Tongue (tissue), 2 donors: ENCODE measurements around the gene EXOC3. TPM values are rescaled to one million over a fixed set of nuclear protein-coding genes. Genes with fewer than 3 reads are reported as not detected.

Experiments
- DNase-seq: peaks from one replicate; pipeline ENCODE4 v3.0.0-alpha.2; 2015
- total RNA-seq: library from RNA; depleted of rRNA; stranded (reverse); fragments of >200 nt; gene quantifications from one replicate; pipeline ENCODE4 v1.2.3, GENCODE V29; 2014

Gene EXOC3
- total RNA-seq, 1 donor from 2014 or later = 48.7 TPM

DNA sequence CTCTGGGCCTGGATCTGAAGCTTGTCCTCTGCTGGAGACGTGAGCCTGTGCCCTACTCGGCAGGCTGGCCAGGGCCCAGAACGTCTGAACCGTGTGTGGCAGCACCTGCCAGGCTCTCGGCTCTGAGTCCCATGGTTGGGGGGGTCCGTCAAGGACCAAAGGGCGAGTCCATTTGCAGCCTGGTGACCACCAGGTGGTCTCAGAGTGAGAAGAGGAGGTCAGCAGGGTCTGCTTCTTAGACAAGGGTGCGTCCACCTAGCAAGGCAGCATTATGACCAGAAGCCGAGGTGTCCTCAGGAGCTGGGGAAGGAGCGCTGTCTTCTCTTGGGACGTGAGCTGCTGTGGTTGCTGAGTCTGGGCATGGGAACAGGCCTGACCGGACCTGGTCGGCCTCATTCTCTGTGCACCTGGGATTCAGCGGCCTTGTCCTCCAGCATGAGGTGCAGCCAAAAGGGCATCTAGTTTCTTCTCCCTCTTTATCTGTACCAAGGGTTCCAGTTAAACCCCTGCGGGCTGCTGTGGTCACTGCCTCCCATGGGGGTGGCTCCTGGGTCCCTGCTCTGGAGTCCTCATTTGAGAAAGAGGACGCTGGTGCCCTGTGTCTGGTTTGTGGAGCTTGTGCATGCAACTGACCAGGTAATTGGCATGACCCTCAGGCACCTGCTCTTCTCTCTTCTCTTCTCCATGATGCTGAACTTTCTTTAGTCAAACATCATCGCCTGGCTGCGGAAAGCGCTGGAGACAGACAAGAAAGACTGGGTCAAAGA lies 14.4 kb downstream of the EXOC3 start:
- no peak for DNase-seq

DNA sequence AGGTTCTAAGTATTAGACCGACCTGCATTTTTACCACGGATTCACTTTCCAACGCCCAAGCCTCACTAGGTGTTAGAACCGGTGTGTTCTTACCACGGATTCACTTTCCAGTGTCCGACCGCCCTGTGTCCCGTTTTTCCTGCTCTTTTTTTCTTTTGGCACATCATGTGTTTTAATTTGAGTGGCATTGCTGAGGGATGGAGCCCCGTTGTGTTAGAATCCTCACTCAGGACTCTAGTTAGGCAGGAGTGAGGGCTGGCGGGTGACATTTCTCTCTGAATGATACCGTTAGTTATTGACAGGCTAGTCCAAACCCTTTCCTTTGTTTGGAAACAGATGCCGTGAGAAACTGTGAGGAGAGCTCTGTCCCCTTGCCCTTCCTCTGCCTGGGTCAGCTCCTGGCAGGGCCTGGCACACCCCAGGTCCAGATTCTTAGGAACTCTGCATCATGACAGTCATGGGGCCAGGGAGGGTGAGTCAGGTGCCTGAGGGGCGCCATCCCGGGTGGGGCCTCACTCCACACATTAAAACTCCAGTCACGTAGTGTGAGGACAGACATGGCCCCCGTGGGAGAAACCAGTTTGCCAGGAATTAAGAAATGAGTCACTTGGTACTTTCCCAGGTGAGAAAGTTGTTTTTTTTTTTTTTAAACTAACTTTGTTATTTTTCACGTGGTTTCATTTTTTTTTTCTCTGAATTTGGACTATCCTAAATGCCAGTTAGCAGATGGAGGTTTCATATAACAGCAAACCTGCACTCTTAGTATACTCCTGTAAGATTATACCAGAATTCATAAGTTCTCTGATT lies 15.8 kb downstream of the EXOC3 start:
- DNase-seq = peak; percentile 53

DNA sequence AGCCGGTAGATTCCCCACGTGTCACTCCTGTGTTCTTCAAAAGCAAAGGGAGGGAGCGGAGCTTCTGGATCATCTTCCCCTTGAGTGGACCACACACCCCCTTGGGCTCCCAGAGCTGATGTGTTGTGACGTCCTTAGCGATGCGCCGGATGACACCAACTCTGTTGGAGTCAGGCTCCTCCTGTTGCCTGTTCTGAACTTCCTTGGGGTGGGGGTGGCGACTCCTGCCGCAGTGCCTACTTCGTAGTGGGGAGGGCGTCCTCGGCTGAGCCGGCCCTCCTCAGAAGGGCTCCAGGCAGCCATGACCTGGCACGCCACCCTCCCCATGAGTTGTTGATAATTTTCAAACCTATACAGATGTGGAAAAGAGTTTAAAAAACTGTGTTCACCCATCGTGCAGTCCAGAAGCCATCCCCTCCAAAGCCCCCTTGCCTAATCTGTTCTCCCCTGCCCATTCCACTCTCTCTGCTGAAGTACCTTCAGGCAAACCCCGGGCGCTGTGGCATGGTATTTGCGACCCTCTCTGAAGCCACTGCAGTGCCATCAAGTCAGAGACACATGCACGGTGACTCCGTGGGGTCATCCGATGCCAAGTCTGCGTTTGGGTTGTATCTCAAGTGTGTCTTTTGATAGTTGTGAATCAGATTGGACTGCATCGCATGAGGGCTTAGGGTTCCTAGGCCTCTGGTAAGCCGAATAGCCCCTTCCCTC lies 16.7 kb downstream of the EXOC3 start:
- DNase-seq = no peak

DNA sequence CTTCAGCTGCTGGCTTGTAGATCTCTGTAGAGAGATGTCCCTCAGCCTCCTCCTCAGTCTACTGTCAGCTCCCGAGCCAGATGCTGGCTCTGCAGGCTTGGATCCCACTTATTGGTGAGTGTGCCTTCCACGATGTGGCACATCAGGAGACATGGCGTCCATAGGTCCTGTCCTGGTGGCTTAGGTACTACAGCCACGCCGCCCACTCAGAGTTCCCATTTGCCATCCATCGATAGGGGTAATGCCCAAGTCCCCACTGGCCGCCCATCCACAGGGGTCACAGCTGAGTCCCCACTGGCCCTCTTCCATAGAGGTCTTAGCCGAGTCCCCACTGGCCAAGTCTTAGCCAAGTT lies 17.3 kb downstream of the EXOC3 start:
- no peak for DNase-seq

DNA sequence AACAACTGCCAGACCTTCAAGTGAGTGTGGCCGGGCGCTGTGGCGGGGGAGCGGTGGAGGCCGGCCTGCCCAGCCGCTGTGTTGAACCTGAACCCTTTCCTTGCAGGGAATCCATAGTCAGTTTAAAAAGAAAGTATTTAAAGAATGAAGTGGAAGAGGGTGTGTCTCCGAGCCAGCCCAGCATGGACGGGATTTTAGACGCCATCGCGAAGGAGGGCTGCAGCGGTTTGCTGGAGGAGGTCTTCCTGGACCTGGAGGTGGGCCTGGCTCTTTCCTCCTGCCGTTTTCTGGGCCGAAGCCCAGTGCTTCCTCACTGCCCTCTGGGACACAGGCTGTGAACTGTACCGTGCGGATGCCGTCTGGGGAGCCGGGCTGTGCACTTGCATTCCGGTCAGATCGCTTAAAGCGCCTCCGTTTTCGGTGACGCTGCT lies 19.1 kb downstream of the EXOC3 start:
- DNase-seq = no peak

DNA sequence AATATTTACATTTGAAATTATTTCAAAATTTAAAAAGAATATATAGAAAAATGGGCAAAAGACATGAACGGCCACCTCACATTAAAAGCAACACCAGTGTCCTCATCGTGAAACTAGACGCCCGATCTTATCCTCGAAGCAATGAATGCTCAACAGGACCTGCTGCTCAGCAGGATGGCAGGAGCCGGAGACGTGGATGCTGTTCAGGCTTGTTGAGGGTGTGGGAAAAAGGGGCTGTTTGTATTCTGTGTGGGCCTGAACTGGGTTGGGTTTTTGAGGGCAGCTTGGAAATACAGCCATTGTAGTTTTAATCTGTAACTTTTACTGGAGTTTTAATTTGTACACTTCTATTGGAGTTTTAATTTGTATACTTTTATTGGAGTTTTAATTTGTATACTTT lies 20.3 kb downstream of the EXOC3 start:
- no peak for DNase-seq

DNA sequence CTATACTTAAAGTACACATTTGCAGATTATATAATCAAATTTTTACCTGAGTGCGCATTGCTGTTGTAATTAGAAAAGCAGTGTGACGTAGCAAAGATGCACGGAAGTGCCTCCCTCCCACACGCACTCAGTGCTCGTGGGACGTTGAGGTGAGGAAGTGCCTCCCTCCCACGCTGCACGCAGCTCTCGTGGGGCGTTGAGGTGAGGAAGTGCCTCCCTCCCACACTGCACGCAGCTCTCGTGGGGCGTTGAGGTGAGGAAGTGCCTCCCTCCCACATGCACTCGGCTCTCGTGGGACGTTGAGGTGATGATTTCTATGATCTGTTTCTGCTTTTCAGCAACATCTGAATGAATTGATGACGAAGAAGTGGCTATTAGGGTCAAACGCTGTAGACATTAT lies 21.0 kb downstream of the EXOC3 start:
- DNase-seq = no peak

DNA sequence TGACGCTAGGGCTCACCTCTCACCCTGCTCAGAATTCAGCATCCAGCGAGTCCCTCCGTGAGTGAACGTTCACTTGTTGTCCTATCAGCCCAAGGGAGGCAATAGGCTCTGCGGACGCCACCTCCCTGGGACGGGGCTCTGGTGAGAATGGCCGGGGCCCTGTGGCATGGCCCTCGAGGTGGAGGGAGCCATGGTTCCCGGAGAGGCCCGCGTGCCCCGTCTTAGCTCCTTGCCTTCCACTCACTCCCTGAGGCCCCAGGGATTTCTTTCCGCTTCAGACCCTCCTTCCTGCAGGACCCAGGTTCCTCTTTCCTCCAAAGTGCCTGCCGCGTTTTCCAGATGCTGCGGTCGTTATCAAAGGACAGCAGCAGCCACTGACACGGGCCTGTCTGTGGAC lies 21.5 kb downstream of the EXOC3 start:
- no peak for DNase-seq

DNA sequence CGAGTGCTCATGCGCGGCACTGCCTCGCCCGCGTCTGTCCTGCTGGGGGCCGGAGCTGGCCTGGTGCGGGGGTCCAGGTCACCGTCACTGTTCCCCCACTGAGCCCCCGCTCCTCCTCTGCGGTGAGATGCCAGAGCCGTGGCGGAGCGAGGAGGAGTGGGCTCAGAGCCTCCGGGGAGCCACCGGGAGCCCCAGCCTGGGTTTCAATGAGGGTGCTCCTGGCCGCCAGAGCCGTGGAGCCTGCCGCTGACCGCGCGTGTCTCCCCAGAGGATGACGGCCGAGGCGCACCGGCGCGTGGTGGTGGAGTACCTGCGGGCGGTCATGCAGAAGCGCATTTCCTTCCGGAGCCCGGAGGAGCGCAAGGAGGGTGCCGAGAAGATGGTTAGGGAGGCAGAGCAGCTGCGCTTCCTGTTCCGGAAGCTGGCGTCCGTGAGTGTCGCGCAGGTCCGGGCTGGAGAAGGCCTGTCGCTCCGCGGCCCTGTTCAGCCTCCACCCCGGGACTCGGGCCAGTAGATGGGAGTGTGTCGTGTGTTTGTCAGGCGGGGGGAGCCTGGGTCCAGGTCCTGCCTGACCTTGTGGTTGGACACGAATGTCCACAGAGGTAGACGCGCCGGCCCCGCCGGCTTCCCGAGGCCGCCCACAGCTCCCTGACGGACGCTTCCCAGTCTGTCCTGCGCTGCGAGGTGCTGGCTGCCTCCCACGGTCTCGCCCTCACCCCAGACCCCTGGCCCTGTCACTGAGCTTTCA lies 22.0 kb downstream of the EXOC3 start:
- DNase-seq = no peak

DNA sequence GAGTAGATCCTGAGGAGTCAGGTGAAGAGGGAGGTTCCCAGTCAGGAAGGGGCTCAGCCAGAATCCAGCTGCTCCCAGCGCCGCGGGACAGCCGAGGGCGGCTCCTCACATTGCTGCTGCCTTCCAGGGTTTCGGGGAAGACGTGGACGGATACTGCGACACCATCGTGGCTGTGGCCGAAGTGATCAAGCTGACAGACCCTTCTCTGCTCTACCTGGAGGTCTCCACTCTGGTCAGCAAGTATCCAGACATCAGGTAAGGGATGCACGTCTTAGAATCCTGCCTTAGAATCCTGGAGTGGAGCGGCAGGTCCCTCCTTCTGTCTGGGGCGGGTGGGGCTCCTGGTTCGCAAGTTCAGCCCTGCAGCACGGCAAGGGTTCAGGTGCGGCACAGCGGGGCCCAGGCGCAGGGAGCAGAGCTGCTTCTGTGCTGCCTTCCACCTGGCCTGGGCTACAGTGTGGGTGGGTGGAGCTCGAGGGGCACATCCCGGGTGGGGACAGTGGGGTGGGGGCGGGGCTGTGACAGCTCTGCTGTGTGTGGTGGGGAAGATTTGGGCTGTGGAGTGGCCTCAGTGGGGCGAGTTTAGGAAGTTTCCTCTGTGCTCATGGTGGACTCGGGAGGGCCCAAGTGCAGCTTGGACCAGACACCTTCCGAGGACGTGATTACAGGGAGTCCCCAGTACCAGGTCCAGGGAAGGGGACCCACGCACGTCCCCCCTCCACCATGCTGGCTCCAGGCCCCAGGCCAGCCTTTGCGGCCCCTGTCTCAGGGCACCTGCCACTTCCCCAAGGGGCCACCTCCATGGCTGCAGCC lies 22.8 kb downstream of the EXOC3 start:
- DNase-seq = no peak

DNA sequence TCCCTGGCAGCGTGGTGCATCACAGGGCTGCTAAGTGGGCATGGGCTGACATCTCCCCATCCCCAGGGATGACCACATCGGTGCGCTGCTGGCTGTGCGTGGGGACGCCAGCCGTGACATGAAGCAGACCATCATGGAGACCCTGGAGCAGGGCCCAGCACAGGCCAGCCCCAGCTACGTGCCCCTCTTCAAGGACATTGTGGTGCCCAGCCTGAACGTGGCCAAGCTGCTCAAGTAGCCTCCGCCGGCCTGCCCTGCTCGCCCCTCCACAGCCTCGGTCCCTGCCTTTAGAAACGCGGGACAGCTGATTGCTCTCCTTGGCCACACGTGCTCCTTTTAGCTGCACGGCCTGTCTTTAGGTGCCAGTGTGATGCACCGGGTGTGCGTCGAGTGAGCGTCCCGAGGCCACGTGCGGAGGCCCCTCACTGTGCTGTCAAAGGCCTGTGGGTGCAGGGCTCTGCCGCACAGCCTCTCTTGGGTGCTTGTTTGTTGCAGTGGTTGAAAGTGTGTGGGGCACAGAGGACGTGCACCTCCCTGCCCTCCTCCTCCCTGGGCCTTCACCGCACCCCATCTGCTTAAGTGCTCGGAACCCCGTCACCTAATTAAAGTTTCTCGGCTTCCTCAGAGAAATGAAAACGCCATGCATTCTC lies 23.8 kb downstream of the EXOC3 start:
- DNase-seq = no peak

DNA sequence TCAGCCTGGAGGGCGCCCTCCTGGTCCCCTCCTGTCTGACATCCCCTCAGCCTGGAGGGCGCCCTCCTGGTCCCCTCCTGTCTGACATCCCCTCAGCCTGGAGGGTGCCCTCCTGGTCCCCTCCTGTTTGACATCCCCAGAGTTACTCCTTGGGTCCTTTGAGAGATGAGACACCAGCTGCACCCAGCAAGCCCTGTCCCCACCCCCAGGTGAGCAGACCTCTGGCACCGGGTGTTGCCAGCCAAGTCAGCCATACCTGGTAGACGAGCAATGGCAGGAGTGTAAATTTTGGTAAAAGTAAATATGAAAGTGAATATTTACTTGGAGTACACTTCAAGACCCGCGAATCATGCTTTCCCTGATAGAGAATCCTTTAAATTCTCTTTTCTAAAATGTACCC lies 25.4 kb downstream of the EXOC3 start:
- no peak for DNase-seq

DNA sequence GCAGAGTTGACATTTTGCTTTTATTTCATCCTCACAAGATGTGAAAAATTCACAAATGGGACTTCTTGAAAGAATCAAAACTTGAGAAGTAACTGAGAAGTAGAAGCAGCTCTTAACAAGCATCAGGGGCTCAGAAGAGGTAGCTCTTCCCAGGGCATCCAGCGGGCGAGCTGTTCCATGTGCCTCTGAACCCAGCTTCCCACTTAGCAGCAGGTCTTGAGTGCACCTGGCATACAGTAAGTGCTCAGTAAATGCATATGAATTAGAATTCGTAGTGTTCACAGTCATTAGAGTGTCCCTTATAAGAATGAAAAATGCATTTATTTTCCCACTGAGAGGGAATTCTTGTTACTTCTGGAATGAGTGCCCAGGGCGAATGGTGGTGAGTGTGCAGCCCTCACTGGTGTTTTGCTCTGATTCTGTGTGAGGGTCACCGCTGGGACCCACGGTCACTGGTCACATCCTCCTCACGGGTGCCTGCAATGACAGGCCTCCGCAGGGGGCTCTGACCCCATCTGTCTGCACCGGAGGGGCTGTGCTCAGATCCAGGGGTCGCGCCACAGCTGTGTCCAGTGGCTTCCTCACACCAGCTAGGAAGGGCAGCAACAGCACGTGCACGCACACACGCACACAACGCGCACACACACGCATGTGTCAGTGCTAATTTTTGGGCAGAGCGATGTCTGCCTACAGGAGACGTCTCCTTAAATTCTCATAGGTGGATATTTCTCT lies 26.9 kb downstream of the EXOC3 start:
- no peak for DNase-seq

DNA sequence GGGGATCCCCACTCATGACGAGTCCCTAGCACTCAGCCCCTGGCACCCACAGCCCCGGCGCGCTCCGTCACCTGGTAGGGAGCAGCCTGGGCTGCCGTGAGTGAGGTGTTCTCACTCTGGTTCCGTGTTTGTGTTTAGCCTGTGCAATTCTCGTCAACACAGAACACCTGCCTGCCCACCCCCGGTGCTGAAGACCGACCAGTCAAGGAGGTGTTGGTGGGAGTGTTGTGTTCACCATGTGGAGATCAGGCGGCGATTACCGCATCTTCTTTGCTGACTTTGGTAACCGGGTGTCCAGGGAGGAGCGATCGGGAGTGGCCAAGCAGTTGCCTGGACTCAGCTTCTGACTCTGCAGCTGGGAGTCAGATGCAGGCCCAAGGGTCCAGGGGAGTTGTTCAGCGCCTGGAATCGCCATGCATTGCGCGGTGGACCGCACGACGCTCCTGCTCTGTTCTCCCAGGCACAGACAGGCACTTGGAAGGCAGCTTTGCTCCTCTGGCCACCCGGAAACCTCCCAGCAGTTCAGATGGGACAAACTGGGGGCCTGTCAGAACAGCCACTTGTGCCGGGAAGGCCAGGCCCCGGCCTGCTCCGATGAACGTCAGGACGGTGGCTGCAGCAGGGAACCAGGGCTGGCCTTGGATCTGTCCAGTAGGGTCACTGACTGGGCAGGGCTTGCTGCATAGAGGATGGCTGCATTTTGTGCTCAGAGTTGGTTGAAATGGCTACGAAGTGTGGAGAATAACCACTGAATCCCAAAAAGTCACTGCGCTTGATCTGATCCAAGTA lies 28.2 kb downstream of the EXOC3 start:
- no peak for DNase-seq

DNA sequence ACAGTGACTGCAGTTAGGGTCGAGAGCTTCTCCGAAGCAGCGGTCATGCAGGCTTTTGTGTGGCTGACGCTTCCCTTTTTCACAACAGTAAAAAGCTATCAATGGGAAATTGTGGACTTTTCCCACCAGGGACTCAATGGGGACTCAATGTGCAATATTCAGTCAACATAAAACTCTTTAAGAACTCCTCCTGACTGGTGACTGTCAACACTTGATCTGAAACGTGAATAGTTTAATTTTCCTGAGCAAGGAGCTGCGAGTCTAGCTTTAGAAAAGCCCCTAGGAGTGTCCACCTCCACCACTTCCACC lies 28.7 kb downstream of the EXOC3 start:
- DNase-seq = no peak

DNA sequence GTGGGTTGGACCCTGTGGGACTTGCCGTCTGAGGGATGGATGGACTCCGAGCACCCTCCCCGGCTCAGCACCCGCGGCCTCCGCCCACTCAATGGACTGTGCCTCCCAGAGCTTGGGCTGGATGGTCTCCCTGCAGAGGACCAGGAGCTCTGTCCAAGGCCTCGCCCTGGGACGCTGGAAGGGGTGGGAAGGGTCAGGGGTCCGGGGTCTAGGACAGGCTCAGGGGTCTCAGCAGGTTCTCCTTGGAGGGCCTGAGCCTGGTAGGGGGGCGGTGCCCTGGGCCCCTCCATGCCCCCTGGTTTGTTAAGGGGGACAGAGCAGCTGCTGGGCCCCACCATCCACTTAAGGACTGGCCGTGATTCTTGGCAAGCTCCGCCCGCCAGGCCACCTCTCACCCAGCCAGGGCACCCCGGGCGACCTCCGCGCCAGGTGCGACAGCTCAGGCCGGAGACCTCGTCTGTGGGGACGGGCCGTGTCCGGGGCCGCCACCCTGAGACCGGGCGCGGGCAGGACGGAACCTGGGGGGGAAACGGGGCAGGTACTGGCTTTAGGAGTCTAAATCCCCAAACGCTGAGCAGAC lies 29.2 kb downstream of the EXOC3 start:
- peak; percentile 14 for DNase-seq

DNA sequence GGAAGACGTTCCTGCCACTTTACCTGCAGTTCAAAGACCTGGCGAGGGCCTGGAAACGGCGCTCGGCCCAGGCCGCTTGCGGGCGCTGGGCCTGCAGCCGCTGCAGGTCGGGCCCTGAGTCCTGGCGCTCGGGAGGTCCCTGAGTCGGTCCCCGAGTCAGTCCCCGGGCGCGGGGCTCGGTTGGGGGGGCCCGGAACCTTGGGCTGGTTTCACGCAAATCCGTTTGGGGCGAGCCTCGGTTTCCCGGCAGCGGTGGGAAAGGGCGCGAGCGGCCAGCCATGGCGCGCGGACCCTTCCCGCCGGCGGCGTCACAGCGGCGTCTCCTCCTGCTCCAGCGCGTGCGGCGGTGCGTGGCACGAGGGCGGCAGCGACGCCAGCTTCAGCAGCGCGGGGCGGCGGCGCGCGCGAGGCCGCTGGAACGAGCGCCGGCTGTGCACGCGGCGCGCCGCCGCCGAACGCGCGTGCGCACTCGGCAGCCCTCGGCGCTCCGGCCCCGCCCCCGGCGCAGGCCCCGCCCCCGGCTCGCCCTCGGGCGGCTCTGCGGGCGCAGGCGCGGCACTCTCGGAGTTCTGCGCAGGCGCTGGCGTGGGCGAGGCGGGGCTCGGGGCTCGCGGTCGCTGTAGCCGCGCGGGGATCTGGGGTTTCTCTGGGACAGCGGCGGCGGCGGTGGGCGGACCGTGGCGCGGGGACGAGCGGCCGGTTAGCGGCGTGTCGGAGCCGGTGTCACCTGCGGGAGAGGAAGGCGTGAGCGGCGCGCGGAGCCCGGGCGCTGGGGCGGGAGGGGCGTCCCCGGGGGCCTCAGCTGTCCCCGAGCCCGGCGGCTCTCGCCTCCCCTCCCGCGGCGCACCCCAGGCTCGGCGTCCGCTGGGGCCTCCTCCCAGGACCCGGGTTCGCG lies 29.9 kb downstream of the EXOC3 start:
- DNase-seq = peak; percentile 93

DNA sequence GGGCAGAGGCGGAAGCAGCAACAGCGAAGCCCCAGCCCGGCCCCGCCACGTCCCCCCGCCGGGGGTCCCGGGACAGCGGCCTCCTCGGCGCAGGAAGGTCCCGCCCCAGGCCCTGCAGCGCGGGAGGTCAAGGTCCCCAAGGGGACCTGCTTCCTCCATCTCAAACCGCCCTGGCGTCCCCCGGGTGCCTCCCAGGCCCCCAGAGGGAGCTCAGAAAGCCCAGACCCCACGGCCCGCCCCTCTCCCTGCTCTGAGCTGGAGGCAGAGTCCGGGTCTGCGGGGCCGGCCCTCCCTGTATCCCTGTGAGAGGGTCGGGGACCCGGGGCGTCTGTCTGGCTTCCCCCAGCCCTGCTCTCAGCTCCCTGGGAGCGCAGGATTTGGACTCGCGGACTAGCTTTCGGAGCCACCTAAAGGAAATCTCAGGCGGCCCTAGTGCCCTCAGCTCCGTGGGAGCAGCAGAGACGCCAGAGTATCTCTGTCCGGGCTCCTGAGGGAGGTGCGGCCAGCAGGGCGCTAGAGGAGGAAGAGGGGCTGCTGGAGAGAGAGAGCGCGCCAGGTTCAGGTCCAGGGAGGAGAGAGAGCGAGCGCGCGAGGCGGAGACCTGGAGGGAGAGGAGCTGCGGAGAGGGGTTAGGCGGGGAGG lies 30.7 kb downstream of the EXOC3 start:
- peak; percentile 38 for DNase-seq
